Right cardiac atrium (tissue), 5 donors: ENCODE measurements around the gene IFNL4. TPM values are rescaled to one million over a fixed set of nuclear protein-coding genes. Genes with fewer than 3 reads are reported as not detected.

Experiments used
- polyA plus RNA-seq: library from polyadenylated mRNA; stranded (reverse); fragments of 200-250 nt; gene quantifications from one replicate; pipeline ENCODE4 v1.2.3, GENCODE V29; 2013
- total RNA-seq, 4 donors: library from RNA; stranded (reverse); fragmentation: NEBNext Ultra II Directional; extraction: Animal tissue kit (Norgen Biotek cat#: 25700); gene quantifications; one replicate each; pipeline ENCODE4 v1.2.1, GENCODE V29; 2021
- donor health status: healthy with polysubstance abuse.
- donor health status: DM: no; HTN: yes; CAD: no.
- donor health status: DM: no; HTN: no; CAD: no.
- donor health status: DM: no; HTN: yes; CAD: no; lungs with severe emphysema.
- donor health status: DM: yes; HTN: yes; CAD: no.

The IFNL4 gene
- total and polyA plus RNA-seq, 5 donors = not detected

Other genes starting within 250 kb of the IFNL4 start
- gene FBXO27, start 216.3 kb downstream of the IFNL4 start, total RNA-seq = 10 to 100 TPM; 18.4 to 26.4 (median 20.2) TPM
- 10.9 TPM for gene FBXO27, start 216.3 kb downstream of the IFNL4 start, polyA plus RNA-seq
- gene ACP7, start 164.5 kb downstream of the IFNL4 start, total RNA-seq = not detected
- gene ACP7, start 164.5 kb downstream of the IFNL4 start, polyA plus RNA-seq = not detected
- 10 to 100 TPM; 19.9 to 24.4 (median 21.7) TPM for gene PAK4, start 123.1 kb downstream of the IFNL4 start, total RNA-seq
- 15.1 TPM for gene PAK4, start 123.1 kb downstream of the IFNL4 start, polyA plus RNA-seq
- not detected for gene NCCRP1, start 51.9 kb downstream of the IFNL4 start, total RNA-seq
- gene NCCRP1, start 51.9 kb downstream of the IFNL4 start, polyA plus RNA-seq = not detected
- not detected for gene SYCN, start 44.6 kb downstream of the IFNL4 start, total RNA-seq
- not detected for gene SYCN, start 44.6 kb downstream of the IFNL4 start, polyA plus RNA-seq
- not detected for gene IFNL3, start 3.9 kb downstream of the IFNL4 start, total RNA-seq
- not detected for gene IFNL3, start 3.9 kb downstream of the IFNL4 start, polyA plus RNA-seq
- not detected for gene IFNL2, start 19.5 kb upstream of the IFNL4 start, total RNA-seq
- not detected for gene IFNL2, start 19.5 kb upstream of the IFNL4 start, polyA plus RNA-seq
- not detected for gene IFNL1, start 47.6 kb upstream of the IFNL4 start, total RNA-seq
- not detected for gene IFNL1, start 47.6 kb upstream of the IFNL4 start, polyA plus RNA-seq
- gene LRFN1, start 72.0 kb upstream of the IFNL4 start, total RNA-seq = under 1 TPM; 0.33 to 0.96 (median 0.86) TPM
- 0.63 TPM for gene LRFN1, start 72.0 kb upstream of the IFNL4 start, polyA plus RNA-seq
- gene GMFG, start 87.2 kb upstream of the IFNL4 start, total RNA-seq = 10 to 100 TPM; 14.4 to 20.4 (median 17.9) TPM
- 20.2 TPM for gene GMFG, start 87.2 kb upstream of the IFNL4 start, polyA plus RNA-seq
- 10 to 100 TPM; 43.2 to 85.3 (median 55.1) TPM for gene SAMD4B, start 93.6 kb upstream of the IFNL4 start, total RNA-seq
- gene SAMD4B, start 93.6 kb upstream of the IFNL4 start, polyA plus RNA-seq = 71.5 TPM
- gene PAF1, start 142.2 kb upstream of the IFNL4 start, total RNA-seq = 10 to 100 TPM; 41.0 to 42.8 (median 41.3) TPM
- 43.5 TPM for gene PAF1, start 142.2 kb upstream of the IFNL4 start, polyA plus RNA-seq
- gene MED29, start 142.5 kb upstream of the IFNL4 start, total RNA-seq = 10 to 100 TPM; 25.1 to 31.8 (median 27.0) TPM
- 38.3 TPM for gene MED29, start 142.5 kb upstream of the IFNL4 start, polyA plus RNA-seq
- 100 to 1,000 TPM in 1 of 4 donors, 10 to 100 TPM in 3; 38.1 to 157 (median 56.4) TPM for gene ZFP36, start 158.0 kb upstream of the IFNL4 start, total RNA-seq
- 203 TPM for gene ZFP36, start 158.0 kb upstream of the IFNL4 start, polyA plus RNA-seq
- 10 to 100 TPM; 13.1 to 29.5 (median 20.1) TPM for gene PLEKHG2, start 163.8 kb upstream of the IFNL4 start, total RNA-seq
- 11.3 TPM for gene PLEKHG2, start 163.8 kb upstream of the IFNL4 start, polyA plus RNA-seq
- 1,000 to 10,000 TPM; 1,282 to 1,746 (median 1,468) TPM for gene RPS16, start 187.1 kb upstream of the IFNL4 start, total RNA-seq
- gene RPS16, start 187.1 kb upstream of the IFNL4 start, polyA plus RNA-seq = 1,560 TPM
- gene SUPT5H, start 196.7 kb upstream of the IFNL4 start, total RNA-seq = 10 to 100 TPM; 74.8 to 85.1 (median 80.1) TPM
- 68.8 TPM for gene SUPT5H, start 196.7 kb upstream of the IFNL4 start, polyA plus RNA-seq
- gene TIMM50, start 232.0 kb upstream of the IFNL4 start, total RNA-seq = 10 to 100 TPM; 54.1 to 69.9 (median 61.4) TPM
- 73.7 TPM for gene TIMM50, start 232.0 kb upstream of the IFNL4 start, polyA plus RNA-seq